ENCODE data around the gene TMED4. TPM values are rescaled to one million over a fixed set of nuclear protein-coding genes. Genes with fewer than 3 reads are reported as not detected.

Gene TMED4
- polyA plus RNA-seq, 3 donors, result 45.7 to 76.7 (median 49.0) TPM

GRCh38 chr7:44549457-44549856 lies 32.6 kb downstream of the TMED4 start:
- no peaks in the 10 kb centered on the region for H3K4me1 Mint-ChIP-seq
- peak overlapping the region in 1 of 7 donors; percentile 57 for H3K27ac Mint-ChIP-seq
- no peak for DNase-seq
- Histone ChIP-seq H3K4me3 (replicated peaks in 1 of 3; ENCODE audit: low read depth in 2 of 3, low read length in 3 of 3) (no peak overlapping the region), H3K79me2 (ENCODE audit: insufficient read depth, low read length) (no peaks in the 10 kb centered on the region), H2AFZ (ENCODE audit: insufficient read depth, low read depth, low read length, poor library complexity, severe bottlenecking) (no peak overlapping the region), H3K27ac (ENCODE audit: low read depth in 1 of 2, low read length in 2 of 2) (no peak overlapping the region), H4K20me1 (ENCODE audit: insufficient read depth, low read length) (no peaks in the 10 kb centered on the region), H3K9ac (ENCODE audit: insufficient read depth, low read length, poor library complexity, severe bottlenecking) (no peak overlapping the region), H3K27me3 (ENCODE audit: control insufficient read depth in 2 of 2, insufficient read depth in 2 of 2, low read length in 2 of 2) (no peaks in the 10 kb centered on the region), H3K4me2 (replicated peaks; ENCODE audit: extremely low read depth, low read length, poor library complexity, severe bottlenecking) (no peak overlapping the region), H3K36me3 (replicated peaks in 1 of 2; ENCODE audit: control insufficient read depth in 1 of 2, insufficient read depth in 2 of 2, low read length in 2 of 2) (no peaks in the 10 kb centered on the region), H3K4me1 (ENCODE audit: control insufficient read depth in 1 of 2, insufficient read depth in 2 of 2, low read length in 2 of 2) (no peaks in the 10 kb centered on the region), H3K9me3 (replicated peaks in 1 of 2; ENCODE audit: control insufficient read depth in 1 of 2, insufficient read depth in 1 of 2, low read length in 2 of 2) (no peaks in the 10 kb centered on the region)
- WGBS (ENCODE audit: insufficient coverage), result no CpG with 5 or more reads among the region's 3 CpGs
- H3K27me3 Mint-ChIP-seq (ENCODE audit: low read depth in 3 of 3), result peaks cover 10 to 27% (median 23%) of the 10 kb centered on the region in 3 donors
- TF ChIP-seq CTCF (IDR thresholded peaks at IDR 0.05), result no peak
- H3K36me3 Mint-ChIP-seq, result no peaks in the 10 kb centered on the region
- H3K9me3 Mint-ChIP-seq, result peaks cover 0 to 6% (median 0%) of the 10 kb centered on the region in 7 donors
- no peak overlapping the region for H3K4me3 Mint-ChIP-seq
- intact Hi-C loops (cut with micrococcal nuclease), result no loop called here

GRCh38 chr7:44548893-44549292 lies 33.1 kb downstream of the TMED4 start:
- H3K27me3 ChIP-seq (ENCODE audit: control insufficient read depth in 2 of 2, insufficient read depth in 2 of 2, low read length in 2 of 2), result no peaks in the 10 kb centered on the region
- no peak overlapping the region for H3K9ac ChIP-seq (ENCODE audit: insufficient read depth, low read length, poor library complexity, severe bottlenecking)
- Mint-ChIP-seq H3K4me1 (no peaks in the 10 kb centered on the region), H3K4me3 (no peak overlapping the region), H3K27me3 (ENCODE audit: low read depth in 3 of 3) (peaks cover 12 to 25% (median 21%) of the 10 kb centered on the region in 3 donors), H3K27ac (no peak overlapping the region), H3K9me3 (peaks cover 0 to 6% (median 0%) of the 10 kb centered on the region in 7 donors), H3K36me3 (no peaks in the 10 kb centered on the region)
- H3K79me2 ChIP-seq (ENCODE audit: insufficient read depth, low read length), result no peaks in the 10 kb centered on the region
- no peak for TF ChIP-seq CTCF (IDR thresholded peaks at IDR 0.05)
- intact Hi-C loops (cut with micrococcal nuclease), result no loop called here
- no CpG with 5 or more reads among the region's 3 CpGs for WGBS (ENCODE audit: insufficient coverage)
- H3K4me1 ChIP-seq (ENCODE audit: control insufficient read depth in 1 of 2, insufficient read depth in 2 of 2, low read length in 2 of 2), result no peaks in the 10 kb centered on the region
- H3K36me3 ChIP-seq (replicated peaks in 1 of 2; ENCODE audit: control insufficient read depth in 1 of 2, insufficient read depth in 2 of 2, low read length in 2 of 2), result no peaks in the 10 kb centered on the region
- H3K27ac ChIP-seq (ENCODE audit: low read depth in 1 of 2, low read length in 2 of 2), result no peak overlapping the region
- no peak overlapping the region for H3K4me3 ChIP-seq (replicated peaks in 1 of 3; ENCODE audit: low read depth in 2 of 3, low read length in 3 of 3)
- no peak overlapping the region for H2AFZ ChIP-seq (ENCODE audit: insufficient read depth, low read depth, low read length, poor library complexity, severe bottlenecking)
- no peak overlapping the region for H3K4me2 ChIP-seq (replicated peaks; ENCODE audit: extremely low read depth, low read length, poor library complexity, severe bottlenecking)
- no peak for DNase-seq
- H4K20me1 ChIP-seq (ENCODE audit: insufficient read depth, low read length), result no peaks in the 10 kb centered on the region
- no peaks in the 10 kb centered on the region for H3K9me3 ChIP-seq (replicated peaks in 1 of 2; ENCODE audit: control insufficient read depth in 1 of 2, insufficient read depth in 1 of 2, low read length in 2 of 2)

All from CD14-positive monocyte (primary cell).